Ovary (tissue), 3 donors: ENCODE data around the gene CDKAL1.

Experiments used
- EP300 ChIP-seq: sonication (generic); formaldehyde crosslinking; IDR thresholded peaks from one replicate; pipeline ENCODE4 v1.6.1; 2017; ENCODE audit warnings: antibody characterized with exemption
- POLR2A ChIP-seq: fragments of 450-650 bp; IDR thresholded peaks from one replicate; pipeline ENCODE4 v1.6.1; 2017; ENCODE audit warnings: antibody characterized with exemption, mild to moderate bottlenecking, moderate library complexity
- TF ChIP-seq, protein P1 (sequence below), 3 donors: fragments of 450-650 bp in 2 of 3; fragments of 200-600 bp in 1 of 3; IDR thresholded peaks; one replicate each; pipeline versions ENCODE4 v1.5.1 to v1.8.0; 2016 to 2022; ENCODE audit warnings: antibody characterized with exemption in 3 of 3, mild to moderate bottlenecking in 1 of 3
- donor health status: DM: no; HTN: no; CAD: no.

DNA sequence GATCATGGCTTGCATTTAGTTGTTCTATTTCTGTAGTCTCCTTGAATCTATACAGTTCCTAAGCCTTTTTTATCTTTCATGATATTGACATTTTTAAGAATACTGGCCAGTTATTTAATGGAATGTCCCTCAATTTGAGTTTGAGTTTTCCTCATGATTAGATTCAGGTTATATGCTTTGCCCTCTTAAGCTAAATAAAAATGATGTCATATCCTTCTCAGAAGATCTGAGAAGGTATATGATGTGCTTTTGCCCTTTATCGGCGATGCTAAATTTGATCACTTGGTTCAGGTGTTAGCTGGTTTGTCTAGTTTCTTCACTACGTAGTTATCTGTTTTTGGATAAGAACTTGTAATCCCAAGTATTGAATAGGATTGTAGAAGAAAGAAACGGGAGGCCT lies 549.5 kb downstream of the CDKAL1 start:
- TF ChIP-seq, protein P1, sequence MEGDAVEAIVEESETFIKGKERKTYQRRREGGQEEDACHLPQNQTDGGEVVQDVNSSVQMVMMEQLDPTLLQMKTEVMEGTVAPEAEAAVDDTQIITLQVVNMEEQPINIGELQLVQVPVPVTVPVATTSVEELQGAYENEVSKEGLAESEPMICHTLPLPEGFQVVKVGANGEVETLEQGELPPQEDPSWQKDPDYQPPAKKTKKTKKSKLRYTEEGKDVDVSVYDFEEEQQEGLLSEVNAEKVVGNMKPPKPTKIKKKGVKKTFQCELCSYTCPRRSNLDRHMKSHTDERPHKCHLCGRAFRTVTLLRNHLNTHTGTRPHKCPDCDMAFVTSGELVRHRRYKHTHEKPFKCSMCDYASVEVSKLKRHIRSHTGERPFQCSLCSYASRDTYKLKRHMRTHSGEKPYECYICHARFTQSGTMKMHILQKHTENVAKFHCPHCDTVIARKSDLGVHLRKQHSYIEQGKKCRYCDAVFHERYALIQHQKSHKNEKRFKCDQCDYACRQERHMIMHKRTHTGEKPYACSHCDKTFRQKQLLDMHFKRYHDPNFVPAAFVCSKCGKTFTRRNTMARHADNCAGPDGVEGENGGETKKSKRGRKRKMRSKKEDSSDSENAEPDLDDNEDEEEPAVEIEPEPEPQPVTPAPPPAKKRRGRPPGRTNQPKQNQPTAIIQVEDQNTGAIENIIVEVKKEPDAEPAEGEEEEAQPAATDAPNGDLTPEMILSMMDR (IDR thresholded peaks at IDR 0.05), result no peak
- no peak for TF ChIP-seq POLR2A
- no peak for TF ChIP-seq EP300
